Measurements from ENCODE around the gene L2HGDH.

Gene L2HGDH

DNA sequence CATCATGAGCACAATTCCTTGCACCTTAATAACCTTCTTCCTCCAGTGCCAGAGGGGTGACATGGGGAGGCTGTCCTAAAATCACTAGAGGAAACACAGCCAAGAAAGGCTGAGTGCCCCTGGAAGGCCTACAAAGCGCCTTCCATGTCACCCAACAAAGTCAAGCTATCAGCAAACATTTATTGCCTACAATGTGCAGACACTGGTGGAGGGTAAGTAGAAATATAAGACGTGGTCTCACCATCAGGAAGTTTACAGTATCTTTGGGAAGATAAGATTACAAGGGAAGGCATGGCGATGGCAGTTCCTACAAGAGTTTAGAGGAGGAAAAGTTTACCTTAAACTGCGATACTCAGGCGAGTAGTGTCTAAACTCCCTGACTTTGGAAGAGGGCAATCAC is 28.0 kb upstream of the L2HGDH start:
- no peak for TF ChIP-seq CTCF (IDR thresholded peaks at IDR 0.05; ENCODE audit: insufficient read depth, low read depth, low read length, missing control alignments)
- DNase-seq (ENCODE audit: low read depth): no peak
- H3K4me3 ChIP-seq (ENCODE audit: low read depth, low read length): no peak overlapping the region

GRCh38 chr14:50339178-50339804 is 27.3 kb upstream of the L2HGDH start:
- H3K4me3 ChIP-seq (ENCODE audit: low read depth, low read length): no peak overlapping the region
- TF ChIP-seq CTCF (IDR thresholded peaks at IDR 0.05; ENCODE audit: insufficient read depth, low read depth, low read length, missing control alignments): no peak
- no peak for DNase-seq (ENCODE audit: low read depth)

GRCh38 chr14:50338587-50338986 is 26.6 kb upstream of the L2HGDH start:
- TF ChIP-seq CTCF (IDR thresholded peaks at IDR 0.05; ENCODE audit: insufficient read depth, low read depth, low read length, missing control alignments): no peak
- H3K4me3 ChIP-seq (ENCODE audit: low read depth, low read length): no peak overlapping the region
- no peak for DNase-seq (ENCODE audit: low read depth)

DNA sequence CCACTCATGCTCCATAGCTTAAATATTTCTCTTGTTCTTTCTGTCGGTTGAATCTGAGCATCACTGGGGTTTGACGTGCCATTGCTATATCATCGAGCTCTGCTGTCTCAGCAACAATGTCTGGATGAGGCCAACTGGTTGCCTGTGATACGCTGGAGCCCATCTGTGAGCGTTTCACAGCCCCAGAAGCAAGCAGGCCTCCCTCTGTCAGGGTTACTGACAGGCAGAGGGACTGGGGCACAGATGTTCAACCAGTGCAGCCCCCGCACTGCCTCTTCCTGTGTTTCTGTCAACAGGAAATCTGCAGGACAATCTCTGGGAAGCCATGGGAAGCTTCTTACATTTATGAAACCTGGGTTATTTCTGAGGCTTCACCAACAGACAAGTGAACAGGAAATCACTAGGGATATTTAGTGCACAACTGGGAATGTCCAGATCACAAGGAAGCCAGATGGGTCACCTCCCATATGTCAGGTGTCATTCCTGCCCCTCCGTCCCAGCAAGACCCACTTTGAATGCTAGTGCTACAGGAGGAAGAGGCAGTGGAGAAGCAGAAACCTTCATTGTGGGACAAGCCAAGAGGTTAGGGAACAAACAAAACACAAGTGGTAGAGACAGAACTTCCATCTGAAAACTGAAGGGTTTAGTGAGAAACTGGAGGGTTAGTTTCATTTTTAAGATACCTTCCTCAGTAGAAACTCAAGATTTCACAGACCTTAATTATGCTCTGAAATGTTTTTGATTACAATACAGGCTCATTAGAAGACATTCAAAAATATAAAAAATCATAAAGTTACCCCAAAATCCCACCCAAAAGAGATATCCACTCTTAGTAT is 24.2 kb upstream of the L2HGDH start:
- no peak for TF ChIP-seq CTCF (IDR thresholded peaks at IDR 0.05; ENCODE audit: insufficient read depth, low read depth, low read length, missing control alignments)
- H3K4me3 ChIP-seq (ENCODE audit: low read depth, low read length): no peak overlapping the region
- no peak for DNase-seq (ENCODE audit: low read depth)

DNA sequence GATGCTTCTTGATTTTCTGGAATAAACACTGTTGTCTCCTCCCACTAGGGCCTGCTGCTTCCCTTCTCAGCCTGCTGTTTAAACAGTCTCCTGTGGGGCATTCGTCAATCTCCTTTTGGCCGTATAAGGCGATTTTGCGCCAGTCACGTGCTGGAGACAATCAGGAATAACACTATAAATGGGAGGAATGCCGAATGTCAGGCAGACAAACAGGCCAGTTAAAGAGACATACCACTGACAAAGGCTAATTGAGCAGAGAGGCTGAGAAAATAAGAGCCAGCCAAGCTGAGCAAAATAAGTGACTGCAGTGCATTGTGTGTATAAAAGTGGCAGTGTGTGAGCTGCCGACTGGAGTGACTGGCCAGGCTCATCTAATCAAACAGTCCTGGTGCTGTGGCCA is 23.4 kb upstream of the L2HGDH start:
- no peak for TF ChIP-seq CTCF (IDR thresholded peaks at IDR 0.05; ENCODE audit: insufficient read depth, low read depth, low read length, missing control alignments)
- no peak overlapping the region for H3K4me3 ChIP-seq (ENCODE audit: low read depth, low read length)
- DNase-seq (ENCODE audit: low read depth): no peak

GRCh38 chr14:50334211-50334610 is 22.2 kb upstream of the L2HGDH start:
- H3K4me3 ChIP-seq (ENCODE audit: low read depth, low read length): no peak overlapping the region
- no peak for TF ChIP-seq CTCF (IDR thresholded peaks at IDR 0.05; ENCODE audit: insufficient read depth, low read depth, low read length, missing control alignments)
- DNase-seq (ENCODE audit: low read depth): no peak
